Urinary bladder (tissue), 4 donors: ENCODE measurements around the gene FOXP1. TPM values are rescaled to one million over a fixed set of nuclear protein-coding genes. Genes with fewer than 3 reads are reported as not detected.

Experiments
- DNase-seq: peaks from one replicate; pipeline ENCODE4 v3.0.0-alpha.2; 2015; ENCODE audit errors: extremely low spot score
- H3K27ac ChIP-seq: one replicate; pipeline ENCODE4 v1.5.1; 2013; ENCODE audit warnings: low read depth, mild to moderate bottlenecking, moderate library complexity
- H3K36me3 ChIP-seq: one replicate; pipeline ENCODE4 v1.6.1; 2013; ENCODE audit warnings: mild to moderate bottlenecking, moderate library complexity; ENCODE audit not compliant: insufficient read depth
- H3K4me1 ChIP-seq: one replicate; pipeline ENCODE4 v1.6.1; 2013; ENCODE audit warnings: mild to moderate bottlenecking, moderate library complexity; ENCODE audit not compliant: insufficient read depth
- H3K4me3 ChIP-seq: one replicate; pipeline ENCODE4 v1.5.1; 2013; ENCODE audit warnings: low read depth, low read length
- WGBS: extraction: QIAGEN DNeasy Blood & Tissue Kit; methylation state at CpG from one replicate; pipeline ENCODE4 v1.1.7; 2013; 5-methylcytosine and 5-hydroxymethylcytosine counted together
- polyA plus RNA-seq: library from polyadenylated mRNA; stranded (reverse); fragments of 200-250 nt; gene quantifications from one replicate; pipeline ENCODE4 v1.2.3, GENCODE V29; 2013
- total RNA-seq: library from RNA; depleted of rRNA; stranded (reverse); fragments of >200 nt; gene quantifications from one replicate; pipeline ENCODE4 v1.2.3, GENCODE V29; 2014
- donor health status: healthy with polysubstance abuse.
- donor health status: healthy.

Gene FOXP1
- total and polyA plus RNA-seq, 2 donors = 27.4 to 176 TPM

GRCh38 chr3:71211083-71211482 lies 372.4 kb downstream of the FOXP1 start:
- Histone ChIP-seq H3K36me3 (no peaks in the 10 kb centered on the region), H3K27ac (peak overlapping the region; percentile 78), H3K4me1 (peaks cover 1% of the 10 kb centered on the region), H3K4me3 (no peak overlapping the region)
- DNase-seq = no peak
- 81% methylated on average over 4 of the region's 4 CpGs for WGBS

- peaks cover 1% of the 10 kb centered on the region for H3K4me1 ChIP-seq
- WGBS = 41% methylated on average over 4 of the region's 4 CpGs
- no peak overlapping the region for H3K4me3 ChIP-seq
- DNase-seq = no peak
- H3K27ac ChIP-seq = peak overlapping the region; percentile 78
- no peaks in the 10 kb centered on the region for H3K36me3 ChIP-seq
These were observed 373.1 kb downstream of the FOXP1 start for GRCh38 chr3:71210257-71211007.

DNA sequence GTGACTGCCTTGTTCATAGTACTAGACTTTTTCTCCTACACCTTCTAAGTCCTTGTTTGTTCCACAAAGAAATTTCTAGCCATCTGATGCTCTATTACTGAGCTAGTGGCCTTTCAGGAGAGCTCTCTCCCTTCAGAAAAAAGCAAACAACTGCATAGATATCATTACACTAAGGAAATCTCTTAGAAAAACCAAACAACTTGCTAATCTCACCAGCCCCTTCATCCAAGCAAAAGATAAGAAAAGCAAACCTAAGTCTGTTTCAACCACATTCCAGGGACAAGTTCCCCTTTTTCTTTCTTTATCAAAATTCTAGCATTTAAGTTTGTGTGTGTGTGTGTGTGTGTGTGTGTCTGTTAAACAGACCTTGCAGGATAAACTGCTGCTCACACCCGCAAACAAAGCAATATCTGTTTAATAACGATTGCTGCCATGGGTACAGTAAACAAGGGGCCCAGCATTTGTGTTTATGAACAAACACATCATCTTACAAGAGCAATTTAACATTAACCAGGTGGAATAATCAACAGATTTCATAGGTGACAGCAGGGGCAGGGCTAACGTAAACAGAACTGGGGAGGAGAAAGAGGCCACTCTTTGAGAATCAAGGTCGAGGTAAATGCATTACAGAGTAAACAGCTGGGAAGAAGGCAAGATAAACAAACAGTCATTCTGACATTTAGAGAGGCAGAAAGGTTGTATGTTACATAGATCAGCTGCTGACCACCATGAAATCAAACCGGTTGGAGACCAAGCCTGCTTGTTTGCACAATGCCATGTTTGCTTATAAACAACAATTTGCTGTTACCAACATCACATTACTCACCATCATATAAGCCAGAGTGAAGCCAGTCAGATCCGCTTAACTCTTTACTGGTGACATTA lies 375.1 kb downstream of the FOXP1 start:
- DNase-seq = peak; percentile 21
- Histone ChIP-seq H3K36me3 (no peaks in the 10 kb centered on the region), H3K27ac (no peak overlapping the region), H3K4me1 (peaks cover 1% of the 10 kb centered on the region), H3K4me3 (no peak overlapping the region)
- 46% methylated on average over 6 of the region's 6 CpGs for WGBS

DNA sequence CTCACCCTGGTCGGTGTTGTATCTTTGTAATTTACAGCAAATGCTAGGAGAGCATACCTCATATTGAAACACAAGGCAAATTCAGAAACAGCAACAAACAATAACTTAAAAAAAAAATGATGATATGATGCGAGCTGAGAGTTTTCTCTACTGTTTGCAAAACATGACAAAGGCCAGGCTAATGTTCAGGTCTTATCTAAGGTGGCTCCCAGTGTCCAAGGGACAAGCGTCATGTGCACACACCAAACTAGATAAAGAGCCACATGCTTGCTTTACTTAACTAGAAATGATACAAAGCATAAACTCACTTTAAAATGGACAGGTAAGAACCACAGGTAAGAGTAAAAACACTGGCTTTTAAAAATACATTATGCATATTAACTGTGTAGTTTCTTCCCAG lies 375.9 kb downstream of the FOXP1 start:
- no peak overlapping the region for H3K4me3 ChIP-seq
- H3K27ac ChIP-seq = no peak overlapping the region
- no peak for DNase-seq
- whole genome bisulfite sequencing = 80% methylated on average over 3 of the region's 3 CpGs
- no peaks in the 10 kb centered on the region for H3K36me3 ChIP-seq
- peaks cover 1% of the 10 kb centered on the region for H3K4me1 ChIP-seq

GRCh38 chr3:71206305-71207165 lies 377.0 kb downstream of the FOXP1 start:
- H3K4me3 ChIP-seq = no peak overlapping the region
- no peaks in the 10 kb centered on the region for H3K36me3 ChIP-seq
- no peak overlapping the region for H3K27ac ChIP-seq
- H3K4me1 ChIP-seq = peaks cover 1% of the 10 kb centered on the region
- WGBS = 42% methylated on average over 10 of the region's 10 CpGs
- DNase-seq = peak; percentile 32

DNA sequence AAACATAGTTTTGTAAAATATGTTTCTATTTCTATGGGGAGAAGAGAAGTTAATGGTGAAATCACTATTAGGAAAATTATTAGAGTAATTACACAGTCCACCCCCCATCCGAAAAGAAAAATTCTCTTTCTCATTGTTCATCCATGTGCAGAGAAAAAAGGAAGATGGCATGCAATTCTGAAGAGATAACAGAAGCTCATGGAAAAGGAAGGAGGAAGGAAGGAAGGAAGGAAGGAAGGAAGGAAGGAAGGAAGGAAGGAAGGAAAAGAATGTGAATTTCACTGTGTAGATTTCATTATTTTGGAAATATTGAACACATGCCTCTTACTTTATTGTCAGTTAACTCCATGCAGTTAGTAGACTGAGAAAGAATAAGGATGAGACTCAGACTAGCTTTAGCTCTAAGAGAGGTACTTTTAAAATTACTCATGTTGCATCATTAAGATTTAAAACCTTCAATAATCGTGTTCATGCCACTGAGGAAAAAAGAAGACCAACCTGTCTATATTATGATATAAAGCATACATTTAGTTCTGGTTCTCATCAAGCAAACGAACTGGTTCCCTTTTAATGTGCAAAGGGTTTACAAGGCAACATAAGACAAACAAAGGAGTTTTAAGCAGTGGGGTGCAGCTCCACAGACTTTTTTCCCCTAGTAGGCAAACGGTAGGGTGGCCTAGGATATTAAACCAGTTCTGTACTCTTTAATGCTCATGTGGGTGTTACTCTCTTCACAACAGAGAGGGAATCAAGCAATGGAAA lies 379.6 kb downstream of the FOXP1 start:
- Histone ChIP-seq H3K4me3 (no peak overlapping the region), H3K36me3 (no peaks in the 10 kb centered on the region), H3K27ac (no peak overlapping the region), H3K4me1 (no peaks in the 10 kb centered on the region)
- 48% methylated on average over 4 of the region's 4 CpGs for WGBS
- no peak for DNase-seq

DNA sequence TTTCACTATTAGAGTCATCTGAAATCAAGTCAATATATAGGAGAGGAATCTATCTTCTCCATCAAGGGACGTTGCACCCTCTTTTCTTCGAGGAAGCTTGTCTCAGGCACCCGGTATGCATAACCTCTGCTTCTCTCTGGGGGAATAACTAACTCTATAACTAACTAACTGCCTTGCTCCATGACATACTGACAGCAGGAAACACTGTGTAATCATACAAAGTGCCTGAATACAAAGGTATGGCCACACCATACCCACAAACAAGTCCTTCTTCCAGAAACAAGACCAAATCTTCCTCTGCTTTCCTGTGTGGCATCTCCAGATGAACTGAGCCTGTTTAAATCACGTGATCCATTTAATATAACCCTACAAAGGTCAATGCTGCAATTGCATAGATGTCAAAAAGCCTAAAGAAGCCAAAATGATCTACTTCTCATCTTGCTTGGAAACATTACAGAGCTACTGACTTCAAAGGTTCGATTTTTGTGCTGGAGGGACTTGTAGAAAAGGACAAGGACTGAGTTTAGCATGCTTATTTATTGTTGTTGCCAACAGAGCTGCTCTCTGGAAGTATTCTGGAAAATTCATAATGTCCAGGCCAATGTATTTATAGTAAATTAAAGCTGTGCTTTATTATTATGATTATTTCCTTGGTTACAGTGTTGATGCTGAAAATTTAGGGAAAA lies 380.5 kb downstream of the FOXP1 start:
- no peak for DNase-seq
- Histone ChIP-seq H3K4me1 (no peaks in the 10 kb centered on the region), H3K36me3 (no peaks in the 10 kb centered on the region), H3K4me3 (no peak overlapping the region), H3K27ac (no peak overlapping the region)
- WGBS = 46% methylated on average over 5 of the region's 5 CpGs

DNA sequence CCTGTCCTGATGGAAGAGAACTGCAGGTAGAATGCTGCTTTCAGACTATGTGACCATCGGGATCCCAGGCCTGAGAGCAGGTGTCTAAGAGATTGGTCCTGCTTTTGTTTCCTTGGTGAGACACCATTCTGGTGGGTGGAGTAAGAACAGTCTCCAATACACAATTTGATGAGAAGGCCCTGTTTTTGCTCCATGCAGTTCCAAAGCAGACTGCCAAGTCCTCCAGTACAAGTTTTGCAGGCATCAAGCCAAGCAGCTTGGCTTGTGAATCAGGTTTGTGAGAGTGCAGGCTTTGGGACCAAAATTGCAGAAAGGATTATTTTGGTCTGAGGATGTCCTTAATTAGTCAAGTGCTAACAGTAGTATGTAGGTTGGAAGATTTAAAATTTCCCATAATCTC lies 381.6 kb downstream of the FOXP1 start:
- DNase-seq = peak; percentile 61
- H3K27ac ChIP-seq = no peak overlapping the region
- 27% methylated on average over 1 of the region's 1 CpG for WGBS
- H3K36me3 ChIP-seq = no peaks in the 10 kb centered on the region
- H3K4me1 ChIP-seq = no peaks in the 10 kb centered on the region
- no peak overlapping the region for H3K4me3 ChIP-seq

- no peak overlapping the region for H3K27ac ChIP-seq
- no peak for DNase-seq
- no peaks in the 10 kb centered on the region for H3K4me1 ChIP-seq
- WGBS = 96% methylated on average over 21 of the region's 21 CpGs
- no peak overlapping the region for H3K4me3 ChIP-seq
- H3K36me3 ChIP-seq = no peaks in the 10 kb centered on the region
These were observed 385.5 kb downstream of the FOXP1 start for GRCh38 chr3:71197841-71198565.

DNA sequence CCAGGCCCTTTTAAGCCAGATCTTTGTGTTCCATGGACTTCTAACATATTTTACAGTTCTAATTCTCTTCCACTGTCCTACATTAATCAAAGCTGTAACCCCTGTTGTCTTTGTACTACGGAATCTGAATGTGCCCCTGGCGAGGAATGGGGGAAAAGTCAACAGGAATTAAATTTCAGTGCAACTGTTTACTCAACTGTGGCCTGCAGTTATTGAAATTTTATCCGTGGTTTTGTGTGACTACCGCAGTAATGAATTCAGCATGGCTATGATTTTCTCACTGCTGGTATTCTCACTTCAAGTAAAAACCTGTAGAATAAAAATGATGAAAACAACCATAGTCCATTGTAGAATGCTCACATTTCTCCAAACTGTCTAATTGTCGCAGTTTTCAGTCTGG lies 388.0 kb downstream of the FOXP1 start:
- Histone ChIP-seq H3K36me3 (no peaks in the 10 kb centered on the region), H3K4me3 (no peak overlapping the region)
- WGBS = 69% methylated on average over 5 of the region's 5 CpGs

GRCh38 chr3:71194785-71195184 lies 388.7 kb downstream of the FOXP1 start:
- whole genome bisulfite sequencing = 99% methylated on average over 5 of the region's 5 CpGs
- no peak overlapping the region for H3K27ac ChIP-seq
- no peak overlapping the region for H3K4me3 ChIP-seq
- H3K36me3 ChIP-seq = no peaks in the 10 kb centered on the region
- H3K4me1 ChIP-seq = no peaks in the 10 kb centered on the region
- no peak for DNase-seq

More for the DNA sequence above, 388.0 kb downstream of the FOXP1 start:
- no peak for DNase-seq
- Histone ChIP-seq H3K27ac (no peak overlapping the region), H3K4me1 (no peaks in the 10 kb centered on the region)

DNA sequence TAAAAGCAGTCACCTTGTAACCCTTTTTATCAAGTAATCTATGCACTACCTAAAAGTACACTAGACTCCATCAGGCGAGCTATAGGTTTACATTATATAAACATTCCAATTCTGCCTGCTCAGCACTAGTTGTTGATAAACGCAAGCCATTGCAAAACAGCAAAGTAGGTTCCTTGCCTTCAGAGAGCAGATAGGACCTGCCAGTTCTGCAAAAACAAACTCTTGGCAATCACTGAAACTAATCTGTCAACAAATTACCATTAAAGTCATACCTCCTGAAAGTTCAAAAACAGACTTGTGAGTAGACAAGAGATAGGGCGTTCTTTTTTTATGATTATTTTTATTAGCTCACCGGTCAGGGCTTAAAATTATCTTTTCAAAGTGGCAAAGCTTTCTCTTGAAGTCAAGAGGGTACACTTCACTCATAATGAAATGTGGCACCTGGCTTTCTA lies 392.5 kb downstream of the FOXP1 start:
- no peak overlapping the region for H3K27ac ChIP-seq
- H3K4me1 ChIP-seq = no peaks in the 10 kb centered on the region
- no peak for DNase-seq
- no peaks in the 10 kb centered on the region for H3K36me3 ChIP-seq
- no peak overlapping the region for H3K4me3 ChIP-seq
- WGBS = 51% methylated on average over 4 of the region's 4 CpGs
